ENCODE data around the gene CANX. TPM values are rescaled to one million over a fixed set of nuclear protein-coding genes. Genes with fewer than 3 reads are reported as not detected.

Gene CANX
- total and polyA plus RNA-seq, 9 of the 15 experiments (the other 6 are each of a cell fraction or from before 2014, with no cell fraction given) = 155 to 893 (median 589) TPM

GRCh38 chr5:179766726-179767455 lies 68.1 kb downstream of the CANX start:
- H4K20me1 ChIP-seq (replicated peaks; ENCODE audit: control insufficient read depth, insufficient read depth, low read length) = peaks cover 40% of the 10 kb centered on the region
- no peaks in the 10 kb centered on the region for H3K27me3 ChIP-seq (ENCODE audit: control insufficient read depth in 2 of 2, insufficient read depth in 2 of 2, low read length in 2 of 2)
- 65% methylated on average over 10 of the region's 12 CpGs for WGBS (ENCODE audit: insufficient coverage, low coverage, missing lambda C conversion rate)
- in situ Hi-C loops (cut with MboI) = no loop called here
- no peaks in the 10 kb centered on the region for H3K9me3 ChIP-seq (replicated peaks; ENCODE audit: control insufficient read depth, insufficient read depth, low read depth, low read length)
- H3K4me1 ChIP-seq (replicated peaks in 1 of 2; ENCODE audit: control insufficient read depth in 2 of 2, insufficient read depth in 2 of 2, low read length in 2 of 2) = peaks cover 25 to 38% of the 10 kb centered on the region in 2 experiments
- intact Hi-C loops (cut with micrococcal nuclease) = loop anchor here (5.0 kb wide), 1 partner anchor 40 kb away; the partner anchor contains the start of gene MGAT4B
- CTCF ChIA-PET (ENCODE audit: low intra/inter-chr PET ratio) = interaction anchor here (0.6 kb wide), 1 partner anchor 41 kb away, joined by 3 read pairs; no protein-coding TSS in a partner anchor
- DNase-seq (ENCODE audit: extremely low read depth in 1 of 4, low spot score in 3 of 4) (no peak), FAIRE-seq (no peak), ATAC-seq (no peak)
- H3K9ac ChIP-seq (ENCODE audit: insufficient read depth in 1 of 2, low read depth in 2 of 2, low read length in 2 of 2) = peak overlapping the region; percentile 36 to 72; a peak in 3 of 4 replicates
- peaks cover 73% of the 10 kb centered on the region for H3K36me3 ChIP-seq (ENCODE audit: control insufficient read depth, insufficient read depth, low read length)
- no peak overlapping the region for H3K4me3 ChIP-seq
- H3K27ac ChIP-seq (ENCODE audit: extremely low read depth, low read depth, low read length) = peak overlapping the region; percentile 69
- peak overlapping the region; percentile 46 for H3K4me2 ChIP-seq (ENCODE audit: insufficient read depth, low read length)
- peaks cover 60% of the 10 kb centered on the region for H3K79me2 ChIP-seq (ENCODE audit: control insufficient read depth, insufficient read depth, low read length)
- POLR2A ChIA-PET = interaction anchor here (1.0 to 2.8 kb wide), 5 partner anchors 12 to 54 kb away, joined by 3 to 8 read pairs (median 4); partner anchors contain the start of gene SQSTM1
- no TSS peak for BruUV-seq (replicated peaks)
- TF ChIP-seq NR0B1 (IDR thresholded peaks at IDR 0.05; ENCODE audit: partially characterized antibody) = no peak
- no peak for TF ChIP-seq HMG20B (CRISPR knock-in tag; IDR thresholded peaks at IDR 0.05)
- TF ChIP-seq E2F5 (CRISPR knock-in tag; IDR thresholded peaks at IDR 0.05) = no peak
- no peak for TF ChIP-seq ZNF584 (CRISPR knock-in tag; IDR thresholded peaks at IDR 0.05; ENCODE audit: low read depth)
- no peak for TF ChIP-seq POLR3A (IDR thresholded peaks at IDR 0.05; ENCODE audit: borderline replicate concordance, extremely low read depth, insufficient read depth, insufficient read length)
- no peak for TF ChIP-seq FOXA1 (IDR thresholded peaks at IDR 0.05; ENCODE audit: borderline replicate concordance)
- TF ChIP-seq MXD1 (CRISPR knock-in tag; IDR thresholded peaks at IDR 0.05; ENCODE audit: borderline replicate concordance, poor library complexity, severe bottlenecking) = no peak
- no peak for TF ChIP-seq KLF1 (tag; IDR thresholded peaks at IDR 0.05)
- TF ChIP-seq BDP1 (IDR thresholded peaks at IDR 0.05; ENCODE audit: insufficient read depth, insufficient read length) = no peak
- no peak for TF ChIP-seq ZNF408 (CRISPR knock-in tag; IDR thresholded peaks at IDR 0.05; ENCODE audit: low read depth)
- TF ChIP-seq ZNF316 (IDR thresholded peaks at IDR 0.05) = no peak
- no peak for TF ChIP-seq CTCF (IDR thresholded peaks at IDR 0.05 in 2 of 3, conservative IDR thresholded peaks at IDR 0.05 in 1 of 3; ENCODE audit: insufficient read depth in 2 of 3, low read depth in 1 of 3, low read length in 3 of 3)
- TF ChIP-seq PHB (CRISPR knock-in tag; IDR thresholded peaks at IDR 0.05) = no peak
- no peak for TF ChIP-seq CEBPB (tag; IDR thresholded peaks at IDR 0.05)
- TF ChIP-seq PKNOX1 (IDR thresholded peaks at IDR 0.05) = no peak
- no peak for TF ChIP-seq POLR2H (tag; IDR thresholded peaks at IDR 0.05; ENCODE audit: low read depth)
- H2AFZ ChIP-seq (ENCODE audit: low read depth, low read length) = 0 out of 2 replicates have a peak overlapping the region, but pooled peaks have one; percentile 17
- H3K9me1 ChIP-seq (ENCODE audit: control insufficient read depth, insufficient read depth, low read length) = peaks cover 14% of the 10 kb centered on the region
